NCI-H1048 (cell line): ENCODE results near the gene CERS3.

ENCODE experiments used
- DNase-seq: peaks from one replicate; lab custom pipeline; 2025; lab: John Stamatoyannopoulos, UW

Gene CERS3

GRCh38 chr15:100383302-100384107 lies 145.2 kb downstream of the CERS3 start:
- no peak for DNase-seq

GRCh38 chr15:100373942-100374341 lies 154.8 kb downstream of the CERS3 start:
- DNase-seq: no peak

GRCh38 chr15:100373120-100373896 lies 155.4 kb downstream of the CERS3 start:
- DNase-seq: no peak

GRCh38 chr15:100372739-100373119 lies 156.0 kb downstream of the CERS3 start:
- DNase-seq: no peak

- DNase-seq: no peak
Observed at GRCh38 chr15:100355342-100355741, 173.4 kb downstream of the CERS3 start.

- DNase-seq: no peak
Observed at GRCh38 chr15:100353449-100353848, 175.3 kb downstream of the CERS3 start.

GRCh38 chr15:100350434-100351226 lies 178.1 kb downstream of the CERS3 start:
- no peak for DNase-seq
